SW 1271 (cell line): Measurements from ENCODE around the gene ERF.
A peak's percentile ranks its signal among the peaks of the same experiment; 100 is the strongest.

Experiments
- DNase-seq, 2 experiments: peaks; one replicate each; lab custom pipeline; 2025; lab: John Stamatoyannopoulos, UW

ERF gene

GRCh38 chr19:42253245-42254088 lies 1.5 kb downstream of the ERF start:
- peak in 1 of 2 experiments; percentile 65 for DNase-seq

- DNase-seq = no peak
These were observed 2.3 kb downstream of the ERF start for GRCh38 chr19:42252365-42253244.

- DNase-seq = no peak
These were observed 3.2 kb downstream of the ERF start for GRCh38 chr19:42251572-42252358.

DNA sequence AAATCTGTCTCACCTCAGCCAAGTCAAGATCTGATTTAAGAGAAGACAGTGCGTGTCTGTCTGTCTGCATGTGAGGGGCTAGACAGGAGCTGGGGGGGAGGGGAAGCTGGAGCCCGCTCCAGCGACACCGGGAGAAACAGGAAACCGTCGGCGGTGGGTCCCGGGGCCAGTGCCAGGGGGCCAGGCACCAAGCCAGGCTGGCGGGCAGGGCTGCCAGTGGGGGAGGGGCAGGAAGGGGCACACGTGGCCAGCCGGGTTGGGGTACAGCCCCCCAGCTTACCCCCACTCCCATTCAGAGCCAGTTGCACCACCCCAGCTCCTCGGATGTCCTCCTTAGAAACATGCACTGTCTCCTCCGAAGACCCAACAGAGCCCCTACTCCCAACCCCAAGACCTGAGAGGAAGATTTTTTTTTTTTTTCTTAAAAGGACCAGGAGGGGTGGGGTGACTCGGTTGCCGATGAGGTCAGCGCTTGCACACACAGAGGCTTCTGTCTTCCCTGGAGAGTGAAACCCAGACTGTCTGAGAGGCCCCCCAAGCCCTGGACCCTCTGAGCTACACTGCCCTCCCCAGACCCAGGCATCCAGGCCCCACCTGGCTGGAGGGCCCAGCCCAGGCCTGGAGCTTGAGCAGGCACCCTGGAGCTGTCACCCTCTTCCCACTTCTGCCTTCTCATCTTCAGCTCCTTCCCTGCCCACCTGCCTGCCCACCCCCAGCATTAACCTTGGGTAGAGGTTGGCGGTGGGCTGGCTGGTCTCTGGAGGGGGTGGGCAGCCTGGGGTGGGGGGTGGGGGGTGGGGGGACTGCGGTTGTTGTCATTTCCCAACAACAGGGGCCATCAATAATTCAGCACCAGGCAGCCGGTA lies 4.0 kb downstream of the ERF start:
- DNase-seq = no peak

DNA sequence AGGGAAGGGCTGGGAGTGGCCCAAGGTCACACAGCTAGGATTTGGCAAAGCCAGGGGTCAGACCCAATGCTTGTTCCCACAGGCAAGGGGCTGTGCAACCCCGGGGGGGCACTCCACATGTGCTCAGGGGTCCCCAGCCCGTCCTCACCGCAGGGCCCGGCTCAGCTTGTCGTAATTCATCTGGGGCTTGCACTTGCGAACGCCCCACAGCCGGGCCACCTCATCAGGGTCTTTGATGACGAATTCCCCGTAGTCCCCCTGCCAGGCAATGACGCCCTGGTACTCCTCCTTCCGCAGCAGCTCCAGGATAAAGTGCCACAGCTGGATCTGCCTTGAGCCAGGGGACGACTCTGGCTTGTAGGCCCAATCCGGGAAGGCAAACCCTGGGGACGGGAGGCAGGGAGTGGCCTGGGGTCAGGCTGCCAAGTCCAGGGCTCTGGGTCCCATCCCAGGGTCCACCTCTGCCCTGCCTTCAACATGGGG lies 4.7 kb downstream of the ERF start:
- DNase-seq = no peak

DNA sequence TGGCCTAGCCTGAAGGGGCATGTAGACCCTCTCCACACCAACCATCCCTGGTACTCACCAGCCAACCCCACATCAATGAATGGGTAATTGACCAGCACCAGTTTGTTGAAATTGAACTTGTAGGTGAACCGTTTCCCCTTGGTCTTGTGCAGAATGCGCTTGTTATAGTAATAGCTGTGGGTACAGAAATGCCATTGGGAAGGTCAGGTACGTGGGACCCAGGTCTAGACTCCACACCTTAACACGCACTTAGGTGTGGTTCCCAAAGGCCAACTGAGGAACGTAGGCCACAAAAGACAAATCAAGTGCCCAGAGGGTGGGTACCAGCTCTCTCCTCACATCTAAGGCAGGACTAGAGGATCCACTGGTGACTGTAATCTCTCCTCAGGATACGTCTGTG lies 5.2 kb downstream of the ERF start:
- DNase-seq = no peak

GRCh38 chr19:42249149-42249750 lies 5.7 kb downstream of the ERF start:
- no peak for DNase-seq

- no peak for DNase-seq
These were observed 6.4 kb downstream of the ERF start for GRCh38 chr19:42248270-42249148.

GRCh38 chr19:42247640-42248199 lies 7.2 kb downstream of the ERF start:
- DNase-seq = no peak

DNA sequence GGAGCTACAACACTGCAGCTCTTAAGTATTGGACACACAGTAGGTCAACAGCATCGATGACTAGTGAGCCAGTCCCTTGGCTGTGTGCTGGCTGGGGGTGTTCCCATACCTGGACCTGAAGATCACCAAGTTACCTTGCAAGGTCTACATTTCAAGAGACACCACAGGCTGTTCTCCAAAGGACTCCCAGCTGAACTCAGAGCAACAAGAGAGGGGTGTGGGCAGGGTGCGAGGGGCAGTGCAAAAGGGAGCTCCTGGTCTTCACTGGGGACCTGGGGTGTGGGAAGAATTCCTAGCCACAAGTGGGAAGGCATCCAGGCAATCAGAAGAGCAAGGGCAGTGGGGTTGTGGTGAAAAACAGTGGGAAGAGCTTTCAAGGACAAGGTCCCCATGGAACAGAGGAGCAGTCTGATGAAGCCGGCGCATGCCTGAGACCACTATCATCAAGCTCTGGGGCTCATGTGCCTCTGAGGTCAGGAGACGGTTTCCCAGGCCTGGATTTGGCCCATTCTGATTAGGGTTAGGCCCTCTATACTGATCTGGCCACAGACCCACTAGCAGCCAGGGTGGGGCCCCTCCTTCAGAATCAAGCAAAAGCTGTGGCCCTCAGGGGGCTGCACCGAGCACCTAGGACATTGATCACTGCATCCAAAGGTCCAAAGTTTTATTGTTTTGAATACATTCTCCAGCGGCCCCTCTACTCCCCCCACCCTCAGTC lies 7.8 kb downstream of the ERF start:
- DNase-seq = no peak

DNA sequence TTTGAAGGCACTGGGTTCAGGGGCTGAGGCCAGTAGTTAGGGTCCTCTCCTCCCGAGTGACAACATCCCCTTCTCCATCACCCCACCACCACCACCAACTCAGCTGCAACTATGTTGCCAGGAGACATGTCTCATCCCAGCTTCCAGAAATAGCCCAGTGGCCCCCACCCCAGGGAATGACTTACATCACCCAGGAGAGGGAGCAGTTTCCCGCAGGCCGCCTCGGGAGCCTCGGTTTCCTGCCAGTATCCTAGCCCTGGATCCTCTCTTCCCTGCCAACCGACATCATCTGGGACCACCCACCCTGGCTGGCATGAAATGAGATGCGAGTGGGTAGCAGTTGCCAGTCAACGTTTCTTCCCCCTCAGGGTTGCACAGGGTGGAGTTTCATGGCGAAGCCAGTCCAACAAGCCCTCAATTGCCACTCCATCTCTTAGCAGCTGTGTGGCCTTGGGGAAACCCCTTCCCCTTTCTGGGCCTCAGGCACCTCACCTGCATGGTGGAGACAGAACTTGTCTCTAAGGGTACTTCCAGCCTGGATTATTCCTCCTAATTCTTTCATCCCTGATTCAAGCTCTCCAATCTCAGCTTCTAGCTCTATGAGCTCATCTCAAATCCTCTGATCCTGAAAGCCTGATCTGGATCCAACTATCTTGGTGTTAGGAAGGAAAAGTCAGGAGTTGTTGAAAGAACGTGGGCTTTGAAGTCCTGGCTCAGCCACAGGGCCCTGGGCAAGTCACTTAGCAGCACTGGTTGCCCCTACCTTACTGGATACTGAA lies 8.6 kb downstream of the ERF start:
- peak in 1 of 2 experiments; percentile 23 for DNase-seq

DNA sequence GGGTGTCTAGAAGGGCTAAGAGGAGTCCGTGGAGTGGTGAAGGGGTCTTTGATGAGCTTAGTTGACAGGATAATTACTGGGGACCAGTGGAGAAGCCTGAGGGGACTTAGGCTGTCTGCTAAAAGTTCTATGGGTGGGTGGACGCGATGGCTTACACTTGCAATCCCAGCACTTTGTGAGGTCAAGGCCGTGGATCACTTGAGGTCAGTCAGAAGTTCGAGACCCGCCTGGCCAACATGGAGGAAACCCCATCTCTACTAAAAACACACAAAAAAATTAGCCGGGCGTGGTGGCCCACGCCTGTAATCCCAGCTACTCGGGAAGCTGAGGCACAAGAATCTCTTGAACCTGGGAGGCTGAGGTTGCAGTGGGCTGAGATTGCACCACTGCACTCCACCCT lies 9.7 kb downstream of the ERF start:
- DNase-seq = no peak

DNA sequence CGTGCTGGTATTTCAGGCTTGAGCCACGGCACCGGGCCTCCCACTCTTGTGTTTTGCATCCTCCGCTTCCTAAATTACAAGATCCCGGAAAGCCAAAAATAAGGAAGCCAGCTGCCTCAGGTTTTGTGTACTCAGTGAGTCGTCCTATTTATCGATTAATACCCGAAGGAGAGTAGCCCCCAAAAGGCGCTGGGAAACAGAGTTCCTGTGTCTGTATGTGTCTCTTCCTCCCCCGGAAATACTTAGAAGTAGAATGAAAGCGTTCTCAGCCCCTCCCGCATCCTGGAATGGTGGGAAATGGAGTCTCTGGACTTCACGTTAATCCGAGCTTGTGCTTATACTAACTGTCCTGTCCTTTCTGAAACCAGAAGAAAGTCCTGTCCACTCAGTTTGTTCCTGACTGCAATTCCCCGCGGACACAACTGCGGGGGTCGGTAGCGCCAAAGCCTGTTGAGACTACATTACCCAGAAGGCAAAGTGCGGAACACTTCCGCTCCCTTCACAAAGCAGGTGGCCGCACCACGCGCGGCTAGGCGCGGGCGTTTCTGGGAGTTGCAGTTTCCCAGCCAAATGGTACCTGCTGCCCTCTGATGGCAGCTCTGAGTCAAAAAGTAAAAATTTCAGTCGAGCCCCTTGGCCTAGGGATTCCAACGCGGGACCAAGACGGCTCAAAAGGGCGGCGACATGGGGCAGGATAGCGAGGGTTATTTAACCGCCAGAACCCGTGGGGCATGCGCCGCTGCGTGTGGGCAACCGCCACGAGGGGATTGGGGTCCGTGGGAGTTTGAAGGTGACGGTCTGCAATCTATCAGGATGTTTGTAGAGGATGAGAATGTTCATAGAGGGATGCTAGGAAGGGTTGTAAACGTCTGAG lies 10.3 kb downstream of the ERF start:
- peak; percentile 78 to 89 for DNase-seq

DNA sequence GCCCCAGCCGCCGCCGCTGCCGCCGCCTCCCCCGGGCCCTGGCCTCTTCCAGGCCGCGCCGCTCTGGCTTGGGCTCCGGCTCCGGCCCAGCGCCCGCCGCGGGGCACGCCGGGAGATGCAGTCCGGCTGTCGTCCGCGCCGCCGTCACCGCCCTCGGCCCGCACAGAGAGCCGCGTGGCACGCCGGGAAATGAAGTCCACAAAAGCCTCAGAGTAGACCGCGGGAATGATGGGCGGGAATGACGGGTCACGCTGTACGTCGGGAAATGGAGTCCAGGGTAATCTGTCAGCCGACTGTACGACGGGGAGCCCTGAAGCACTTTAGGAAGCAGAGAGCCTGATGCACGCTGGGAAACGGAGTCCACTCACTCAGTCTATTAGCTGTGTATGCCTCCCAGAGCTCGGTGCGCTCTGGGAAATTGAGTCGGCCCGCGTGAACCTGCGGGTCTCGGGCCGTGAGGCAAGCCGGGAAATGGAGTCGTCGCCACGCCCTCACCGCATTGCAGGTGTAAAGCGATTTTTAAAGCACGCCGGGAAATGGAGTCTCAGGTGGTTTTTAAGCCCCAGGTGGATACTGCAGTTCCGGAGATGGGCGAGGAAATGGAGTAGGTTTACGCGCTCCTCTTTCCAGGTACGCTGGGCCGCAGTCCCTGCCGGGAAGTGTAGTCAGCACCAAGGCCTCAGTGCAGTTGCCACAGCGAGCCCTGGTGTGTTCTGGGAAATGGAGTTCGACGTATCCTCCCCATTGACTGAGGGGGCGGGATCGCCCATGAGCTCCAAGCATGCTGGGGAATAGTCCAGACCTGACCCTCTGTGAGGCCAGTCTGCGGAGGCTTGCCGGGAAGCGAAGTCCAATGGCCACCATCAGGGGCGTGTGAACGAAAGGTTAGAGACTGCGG lies 12.2 kb downstream of the ERF start, which contains the start of gene GSK3A:
Gene GSK3A, minus strand, starts transcription at position 91 of the 898 bp plus-strand sequence. CDS start 137 bp downstream, outside the sequence.
- peak; percentile 91 to 94 for DNase-seq

- DNase-seq = no peak
These were observed 12.8 kb downstream of the ERF start for GRCh38 chr19:42242069-42242511.

DNA sequence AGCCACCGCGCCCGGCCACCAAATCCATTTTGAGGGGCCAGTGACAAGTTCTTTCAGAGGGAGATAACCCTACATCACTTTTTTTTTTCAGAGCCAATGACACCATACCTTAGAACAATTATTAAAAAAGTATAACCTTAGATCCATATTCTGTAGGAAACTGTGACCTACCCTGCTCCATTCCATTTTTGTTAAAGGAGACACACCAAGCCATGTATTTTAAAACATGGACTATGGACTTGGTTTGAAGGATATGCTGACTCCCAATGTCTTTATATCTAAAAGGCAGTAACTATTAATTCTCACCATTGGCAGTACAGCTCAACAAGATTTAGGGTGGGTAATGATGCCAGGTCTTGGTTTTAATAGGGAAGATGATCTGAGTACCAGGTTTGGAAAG lies 13.6 kb downstream of the ERF start:
- no peak for DNase-seq
